Measurements from ENCODE around the gene FADD.

Gene FADD

DNA sequence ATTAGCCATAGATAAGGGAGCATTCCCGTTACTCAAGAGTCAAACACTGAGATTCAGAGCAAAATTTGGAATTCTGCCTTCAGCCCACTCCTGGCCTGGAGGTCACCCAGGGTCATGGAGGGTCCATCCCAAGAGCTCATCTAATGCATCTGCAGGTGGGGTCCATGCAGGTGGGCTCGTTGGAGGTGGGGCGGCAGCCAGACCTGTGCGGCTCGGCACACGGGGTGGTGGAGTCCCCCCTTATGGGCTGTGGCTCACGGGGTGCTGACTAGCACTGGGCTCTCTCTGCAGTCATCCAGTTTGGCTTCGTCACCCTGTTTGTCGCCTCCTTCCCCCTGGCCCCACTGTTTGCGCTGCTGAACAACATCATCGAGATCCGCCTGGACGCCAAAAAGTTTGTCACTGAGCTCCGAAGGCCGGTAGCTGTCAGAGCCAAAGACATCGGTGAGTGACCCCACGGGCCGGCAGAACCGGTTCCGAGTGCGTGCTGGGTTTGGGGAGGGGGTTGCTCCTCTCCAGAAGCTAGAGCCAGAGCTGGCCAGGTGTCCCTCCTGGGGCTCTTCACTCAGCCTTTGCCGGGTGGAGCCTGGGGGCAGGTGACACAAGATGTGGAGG, 32.4 kb upstream of the FADD start:
- Histone ChIP-seq H3K4me1 (ENCODE audit: insufficient read depth, low read length) (peaks cover 5% of the 10 kb centered on the region; the same call in 1 of the 2 replicates), H3K36me3 (ENCODE audit: insufficient read depth, low read length) (no peaks in the 10 kb centered on the region), H3K9ac (ENCODE audit: low read depth, low read length) (no peak overlapping the region), H3K9me3 (ENCODE audit: control insufficient read depth, insufficient read depth, low read length) (no peaks in the 10 kb centered on the region)

DNA sequence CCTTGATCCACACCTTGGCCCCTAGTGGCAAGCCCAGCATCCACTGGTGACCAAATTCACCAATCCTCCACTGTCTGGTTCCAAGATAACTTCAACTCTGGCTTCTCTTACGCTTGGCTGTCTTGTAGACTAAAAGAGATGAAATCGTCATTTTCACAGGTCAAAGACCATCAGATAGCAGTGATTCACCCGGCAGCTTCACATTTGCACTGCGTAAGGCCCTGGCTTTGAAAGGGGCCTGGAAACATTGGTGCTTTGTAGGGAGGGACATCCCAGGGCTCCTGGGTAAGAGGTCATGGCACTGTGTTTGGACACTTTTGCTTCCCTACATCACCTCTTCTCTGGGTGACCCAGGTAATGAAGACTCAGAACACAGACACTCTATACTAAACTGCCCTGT, 30.1 kb upstream of the FADD start:
- H3K36me3 ChIP-seq (ENCODE audit: insufficient read depth, low read length): no peaks in the 10 kb centered on the region
- H3K9me3 ChIP-seq (ENCODE audit: control insufficient read depth, insufficient read depth, low read length): no peaks in the 10 kb centered on the region
- no peak overlapping the region for H3K9ac ChIP-seq (ENCODE audit: low read depth, low read length)
- H3K4me1 ChIP-seq (ENCODE audit: insufficient read depth, low read length): peaks cover 5% of the 10 kb centered on the region; the same call in 1 of the 2 replicates

DNA sequence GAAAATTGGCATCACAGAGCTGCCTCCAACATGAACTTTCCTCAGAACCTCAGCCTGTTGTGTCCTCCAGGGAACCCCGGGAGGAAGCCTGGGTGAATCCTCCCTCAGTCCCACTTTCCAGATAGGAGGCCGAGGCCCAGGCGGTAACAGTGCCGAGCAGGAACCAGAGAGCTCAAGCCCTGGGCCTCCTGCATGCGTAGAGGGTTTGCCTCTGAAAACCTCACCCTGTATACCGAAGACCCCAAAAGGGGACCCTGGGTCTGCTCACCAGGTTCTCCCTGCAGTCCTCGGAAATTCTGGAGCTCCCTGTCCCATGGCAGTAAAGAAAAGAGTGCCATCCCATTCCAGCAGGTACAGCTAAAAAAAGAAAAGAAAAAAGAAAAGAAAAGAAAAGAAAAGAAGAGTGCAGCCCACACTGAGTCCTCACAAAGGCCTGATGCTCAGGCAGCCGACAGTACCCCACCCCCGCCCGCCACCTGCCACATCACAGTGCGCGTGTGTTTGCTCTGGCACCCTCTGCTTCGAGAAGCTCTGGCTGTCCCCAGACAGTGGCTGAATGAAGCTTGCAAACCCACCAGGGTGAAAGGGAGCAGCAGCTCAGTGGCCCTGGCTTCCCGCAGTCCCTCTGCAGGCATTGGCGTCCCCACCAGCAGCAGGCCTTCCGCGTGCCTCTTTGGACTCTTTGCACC, 28.4 kb upstream of the FADD start:
- H3K9ac ChIP-seq (ENCODE audit: low read depth, low read length): no peak overlapping the region
- H3K36me3 ChIP-seq (ENCODE audit: insufficient read depth, low read length): no peaks in the 10 kb centered on the region
- peaks cover 5% of the 10 kb centered on the region; the same call in 1 of the 2 replicates for H3K4me1 ChIP-seq (ENCODE audit: insufficient read depth, low read length)
- no peaks in the 10 kb centered on the region for H3K9me3 ChIP-seq (ENCODE audit: control insufficient read depth, insufficient read depth, low read length)

DNA sequence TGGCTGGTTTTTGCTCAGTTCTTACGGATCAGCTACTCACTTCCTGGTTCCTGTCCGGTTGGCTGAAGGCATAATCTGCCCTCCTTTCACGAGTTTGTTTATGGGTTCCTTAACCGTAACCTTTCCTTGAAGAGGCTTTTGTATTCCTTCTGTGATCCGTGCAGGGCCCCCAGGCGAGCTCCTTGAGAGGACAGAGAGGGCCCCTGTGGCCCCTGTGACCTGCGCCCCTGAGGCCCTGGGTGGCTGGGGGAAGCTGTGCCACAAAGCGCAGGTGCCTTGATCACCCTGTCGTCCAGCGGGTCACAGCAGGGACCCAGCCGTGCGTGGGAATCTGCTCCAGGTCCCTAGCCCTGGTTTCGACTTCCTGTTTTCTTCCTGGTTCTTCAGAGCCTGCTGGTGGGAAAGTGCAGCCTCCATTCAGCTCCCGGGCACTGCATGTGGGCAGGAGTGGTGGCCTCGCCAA, 27.8 kb upstream of the FADD start:
- H3K4me1 ChIP-seq (ENCODE audit: insufficient read depth, low read length): peaks cover 5% of the 10 kb centered on the region; the same call in 1 of the 2 replicates
- H3K9ac ChIP-seq (ENCODE audit: low read depth, low read length): no peak overlapping the region
- no peaks in the 10 kb centered on the region for H3K36me3 ChIP-seq (ENCODE audit: insufficient read depth, low read length)
- H3K9me3 ChIP-seq (ENCODE audit: control insufficient read depth, insufficient read depth, low read length): no peaks in the 10 kb centered on the region

DNA sequence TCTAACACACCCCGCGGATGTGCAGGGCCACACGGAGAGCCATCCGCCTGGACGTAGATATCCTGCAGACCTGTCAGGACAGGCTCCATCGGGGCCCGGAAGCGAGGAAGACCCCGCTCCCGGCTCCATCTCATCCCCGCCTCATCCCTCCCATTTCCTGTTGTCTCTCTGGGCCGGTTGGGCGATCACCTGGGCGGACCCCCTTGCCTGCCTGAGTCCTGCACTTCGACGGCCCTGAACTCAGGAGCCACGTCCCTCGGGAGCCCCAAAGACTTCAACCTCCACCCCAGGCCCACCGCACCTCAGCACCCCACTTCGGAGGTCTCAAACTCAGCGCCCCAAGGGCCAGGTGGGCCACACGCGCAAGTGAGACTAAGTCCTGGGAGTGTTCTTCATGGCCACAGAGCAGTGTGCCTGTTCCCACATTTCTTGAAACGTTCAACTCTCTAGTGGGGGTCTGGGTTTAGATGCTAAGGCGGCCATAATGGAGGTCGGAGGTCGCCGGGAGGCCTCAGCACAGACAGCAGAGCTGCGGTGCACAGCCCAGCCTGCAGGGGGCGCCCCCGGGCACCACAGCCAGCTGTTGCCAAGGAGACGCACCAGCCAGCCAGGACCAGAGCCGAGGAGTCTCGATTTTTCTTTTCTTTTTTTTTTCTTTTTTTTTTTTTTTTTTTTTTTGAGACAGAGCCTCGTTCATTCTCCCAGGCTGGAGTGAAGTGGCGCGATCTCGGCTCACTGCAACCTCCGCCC, 26.0 kb upstream of the FADD start:
- no peak overlapping the region for H3K9ac ChIP-seq (ENCODE audit: low read depth, low read length)
- no peaks in the 10 kb centered on the region for H3K9me3 ChIP-seq (ENCODE audit: control insufficient read depth, insufficient read depth, low read length)
- no peaks in the 10 kb centered on the region for H3K36me3 ChIP-seq (ENCODE audit: insufficient read depth, low read length)
- peaks cover 5% of the 10 kb centered on the region; the same call in 1 of the 2 replicates for H3K4me1 ChIP-seq (ENCODE audit: insufficient read depth, low read length)

DNA sequence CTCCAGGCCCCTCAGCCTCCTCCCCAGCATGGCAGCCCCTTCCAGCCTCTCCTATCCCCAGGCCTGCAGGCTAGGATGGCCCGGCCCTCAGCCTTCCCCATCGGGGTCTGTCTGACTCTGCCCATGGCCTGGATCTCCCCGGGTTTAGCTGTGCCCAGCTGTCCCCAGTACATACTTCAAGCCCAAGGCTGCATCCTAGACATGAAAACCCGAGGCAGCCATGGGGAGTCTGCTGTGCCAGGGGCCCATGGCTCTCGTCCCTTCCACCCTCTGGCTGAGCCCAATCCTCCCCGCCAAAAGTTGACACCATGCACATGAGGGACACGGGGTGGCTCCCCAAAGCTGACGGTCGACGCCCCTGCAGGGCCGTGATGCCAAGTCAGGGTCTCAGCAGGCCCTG, 22.2 kb upstream of the FADD start:
- no peaks in the 10 kb centered on the region for H3K36me3 ChIP-seq (ENCODE audit: insufficient read depth, low read length)
- H3K4me1 ChIP-seq (ENCODE audit: insufficient read depth, low read length): no peaks in the 10 kb centered on the region; the same call in 1 of the 2 replicates
- H3K9me3 ChIP-seq (ENCODE audit: control insufficient read depth, insufficient read depth, low read length): no peaks in the 10 kb centered on the region
- no peak overlapping the region for H3K9ac ChIP-seq (ENCODE audit: low read depth, low read length)

DNA sequence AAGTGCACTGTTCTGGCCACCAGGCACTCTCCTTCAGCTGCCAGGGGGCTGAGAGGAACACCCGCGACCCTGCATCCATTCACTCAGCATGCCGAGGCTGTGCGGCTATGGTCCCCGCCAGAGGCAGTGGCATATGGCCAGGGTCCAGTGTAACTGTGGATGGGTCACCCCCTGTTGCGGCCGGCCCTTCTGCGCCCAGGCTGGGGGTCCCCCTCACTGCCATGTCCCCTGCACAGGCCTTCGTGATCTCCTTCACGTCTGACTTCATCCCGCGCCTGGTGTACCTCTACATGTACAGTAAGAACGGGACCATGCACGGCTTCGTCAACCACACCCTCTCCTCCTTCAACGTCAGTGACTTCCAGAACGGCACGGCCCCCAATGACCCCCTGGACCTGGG, 20.8 kb upstream of the FADD start:
- no peaks in the 10 kb centered on the region for H3K9me3 ChIP-seq (ENCODE audit: control insufficient read depth, insufficient read depth, low read length)
- H3K36me3 ChIP-seq (ENCODE audit: insufficient read depth, low read length): no peaks in the 10 kb centered on the region
- no peak overlapping the region for H3K9ac ChIP-seq (ENCODE audit: low read depth, low read length)
- H3K4me1 ChIP-seq (ENCODE audit: insufficient read depth, low read length): no peaks in the 10 kb centered on the region; the same call in 1 of the 2 replicates

DNA sequence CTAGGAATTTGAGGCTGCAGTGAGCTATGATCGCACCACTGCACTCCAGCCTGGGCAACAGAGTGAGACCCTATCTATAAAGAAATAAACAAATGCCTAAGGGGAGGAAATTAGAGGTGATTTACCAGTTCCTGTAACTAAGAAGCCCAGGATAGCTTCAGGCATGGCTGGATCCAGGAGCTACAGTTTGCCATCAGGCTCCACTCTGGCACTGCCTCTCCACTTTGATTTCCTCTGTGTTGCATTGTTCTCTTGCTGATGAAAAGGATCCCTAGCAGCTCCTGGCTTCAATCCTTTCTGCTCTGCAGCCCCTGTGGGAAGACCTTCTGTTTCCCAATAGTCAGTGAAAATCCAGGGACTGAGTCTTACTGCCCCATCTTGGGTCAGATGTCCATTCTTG, 20.1 kb upstream of the FADD start:
- H3K9me3 ChIP-seq (ENCODE audit: control insufficient read depth, insufficient read depth, low read length): no peaks in the 10 kb centered on the region
- no peaks in the 10 kb centered on the region; the same call in 1 of the 2 replicates for H3K4me1 ChIP-seq (ENCODE audit: insufficient read depth, low read length)
- no peaks in the 10 kb centered on the region for H3K36me3 ChIP-seq (ENCODE audit: insufficient read depth, low read length)
- no peak overlapping the region for H3K9ac ChIP-seq (ENCODE audit: low read depth, low read length)

DNA sequence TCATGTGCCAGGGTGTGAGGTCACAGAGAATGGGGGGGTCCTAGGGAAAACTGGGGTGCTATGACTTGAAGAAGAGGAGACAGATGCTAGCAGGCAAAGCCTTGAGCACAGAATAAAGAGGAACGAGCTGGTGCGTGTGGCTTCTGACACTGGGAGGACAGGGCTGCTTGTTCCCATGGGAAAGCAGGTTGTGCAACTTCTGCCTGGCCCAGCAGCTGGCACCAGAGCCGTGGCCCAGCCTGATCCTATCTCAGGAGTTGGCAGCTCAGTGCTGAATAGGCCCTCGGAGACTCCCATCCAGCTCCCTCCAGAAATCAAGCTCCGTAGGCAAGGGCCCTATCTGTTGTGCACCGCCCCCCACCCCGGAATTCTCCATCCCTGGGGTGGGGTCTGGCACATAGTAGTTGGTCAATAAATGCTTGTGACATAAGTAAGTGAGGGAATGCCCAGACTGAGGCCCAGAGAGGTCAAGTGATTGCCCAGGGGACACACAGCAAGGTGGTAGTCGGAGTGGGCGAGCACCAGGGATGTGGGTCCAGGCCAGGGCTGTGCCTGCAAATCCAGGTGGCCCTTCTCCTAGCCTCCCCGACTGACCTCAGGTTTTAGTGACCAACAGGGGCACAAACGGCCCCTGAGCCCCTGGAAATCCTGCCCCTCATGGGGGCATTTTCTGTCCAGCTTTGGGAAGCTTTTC, 19.5 kb upstream of the FADD start:
- Histone ChIP-seq H3K9me3 (ENCODE audit: control insufficient read depth, insufficient read depth, low read length) (no peaks in the 10 kb centered on the region), H3K36me3 (ENCODE audit: insufficient read depth, low read length) (no peaks in the 10 kb centered on the region), H3K4me1 (ENCODE audit: insufficient read depth, low read length) (no peaks in the 10 kb centered on the region; the same call in 1 of the 2 replicates), H3K9ac (ENCODE audit: low read depth, low read length) (no peak overlapping the region)

DNA sequence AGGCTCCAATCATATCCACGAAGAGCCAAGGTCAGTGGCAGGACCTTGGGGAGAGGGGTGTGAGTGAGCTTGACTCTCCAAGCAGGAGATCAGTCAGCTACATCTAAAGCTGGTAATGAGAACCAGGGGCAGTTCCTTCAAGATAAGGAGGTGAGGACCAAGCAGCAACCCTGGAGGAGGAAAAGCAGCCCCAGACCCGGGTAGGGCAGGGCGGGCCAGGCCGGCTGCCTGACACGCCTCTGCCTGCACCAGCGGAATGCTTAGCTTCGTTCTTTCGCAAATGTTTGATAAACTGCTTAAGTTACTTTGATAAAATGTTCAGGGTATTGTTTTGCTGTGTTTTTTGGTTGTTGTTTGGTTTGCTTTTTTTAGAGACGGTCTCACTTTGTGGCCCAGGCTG, 18.7 kb upstream of the FADD start:
- Histone ChIP-seq H3K9ac (ENCODE audit: low read depth, low read length) (no peak overlapping the region), H3K9me3 (ENCODE audit: control insufficient read depth, insufficient read depth, low read length) (no peaks in the 10 kb centered on the region), H3K36me3 (ENCODE audit: insufficient read depth, low read length) (no peaks in the 10 kb centered on the region), H3K4me1 (ENCODE audit: insufficient read depth, low read length) (no peaks in the 10 kb centered on the region; the same call in 1 of the 2 replicates)

DNA sequence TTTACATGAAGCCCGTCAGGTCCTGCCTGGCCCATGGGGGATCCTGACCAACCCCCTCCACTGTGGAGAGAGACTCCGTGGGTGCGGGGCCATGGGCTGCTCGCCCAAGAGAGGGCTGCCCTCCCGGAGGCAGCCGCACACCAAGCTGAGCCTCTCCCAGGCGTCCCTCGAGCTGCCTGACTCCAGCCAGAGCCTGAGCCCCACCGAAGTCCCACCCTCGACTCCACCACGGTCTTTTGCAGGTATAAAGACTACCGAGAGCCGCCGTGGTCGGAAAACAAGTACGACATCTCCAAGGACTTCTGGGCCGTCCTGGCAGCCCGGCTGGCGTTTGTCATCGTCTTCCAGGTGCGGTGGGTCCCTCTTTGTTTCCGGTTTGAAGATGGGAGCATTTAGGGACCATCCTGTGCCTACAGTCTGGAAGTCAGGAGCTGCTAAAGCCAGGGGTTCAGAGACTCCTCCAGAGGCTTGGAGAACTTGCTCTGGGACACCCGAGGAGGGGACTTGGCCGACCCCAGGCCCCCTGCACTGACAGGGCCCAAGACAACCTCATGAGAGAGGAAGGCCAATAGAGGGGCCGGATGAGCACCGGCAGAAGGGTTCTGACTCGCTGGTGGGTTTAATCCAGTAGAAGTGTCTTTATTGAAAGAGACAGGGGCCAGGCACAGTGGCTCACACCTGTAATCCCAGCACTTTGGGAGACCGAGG, 17.6 kb upstream of the FADD start:
- Histone ChIP-seq H3K9ac (ENCODE audit: low read depth, low read length) (no peak overlapping the region), H3K9me3 (ENCODE audit: control insufficient read depth, insufficient read depth, low read length) (no peaks in the 10 kb centered on the region), H3K36me3 (ENCODE audit: insufficient read depth, low read length) (no peaks in the 10 kb centered on the region), H3K4me1 (ENCODE audit: insufficient read depth, low read length) (no peaks in the 10 kb centered on the region; the same call in 1 of the 2 replicates)

DNA sequence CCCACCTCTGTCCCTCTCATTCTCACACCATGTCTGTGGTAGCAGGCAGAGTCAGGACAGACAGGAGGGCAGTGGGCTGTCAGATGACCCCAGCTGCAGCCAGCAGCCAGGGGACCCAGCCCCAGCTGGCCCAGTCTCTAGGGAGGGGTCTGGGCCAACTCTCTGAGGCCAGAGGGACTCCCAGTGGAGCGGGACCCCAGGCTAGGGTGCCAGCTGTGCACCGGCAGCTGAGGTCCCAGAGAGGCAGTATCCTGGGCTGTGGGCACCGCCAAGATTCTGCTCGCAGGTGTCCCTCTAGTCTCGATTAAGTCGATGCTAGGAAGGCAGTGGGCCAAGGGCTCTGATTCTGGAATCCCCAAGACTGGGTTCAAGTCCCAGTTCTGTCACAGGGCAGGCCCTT, 16.7 kb upstream of the FADD start:
- Histone ChIP-seq H3K9ac (ENCODE audit: low read depth, low read length) (no peak overlapping the region), H3K9me3 (ENCODE audit: control insufficient read depth, insufficient read depth, low read length) (no peaks in the 10 kb centered on the region), H3K36me3 (ENCODE audit: insufficient read depth, low read length) (no peaks in the 10 kb centered on the region), H3K4me1 (ENCODE audit: insufficient read depth, low read length) (no peaks in the 10 kb centered on the region)

DNA sequence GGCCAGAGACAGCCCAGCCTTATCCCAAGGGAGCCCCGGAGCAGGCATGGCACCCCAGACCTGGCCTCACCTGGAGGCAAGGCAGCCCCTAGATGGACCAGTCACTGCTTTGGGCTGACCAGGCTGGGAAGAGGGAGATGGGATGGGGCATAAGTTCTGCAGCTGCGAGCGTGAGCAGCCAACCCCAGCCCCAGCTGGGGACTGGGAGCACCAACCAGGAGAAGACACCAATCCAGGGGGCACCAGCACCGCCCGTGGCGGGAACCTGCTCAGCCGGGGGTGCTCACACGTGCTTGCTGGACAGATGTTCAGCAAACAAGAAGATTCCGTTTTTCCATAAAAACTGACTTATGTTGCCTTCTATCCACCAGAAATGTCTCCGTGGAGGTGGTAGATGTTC, 16.2 kb upstream of the FADD start:
- H3K36me3 ChIP-seq (ENCODE audit: insufficient read depth, low read length): no peaks in the 10 kb centered on the region
- no peaks in the 10 kb centered on the region for H3K9me3 ChIP-seq (ENCODE audit: control insufficient read depth, insufficient read depth, low read length)
- no peak overlapping the region for H3K9ac ChIP-seq (ENCODE audit: low read depth, low read length)
- no peaks in the 10 kb centered on the region for H3K4me1 ChIP-seq (ENCODE audit: insufficient read depth, low read length)

DNA sequence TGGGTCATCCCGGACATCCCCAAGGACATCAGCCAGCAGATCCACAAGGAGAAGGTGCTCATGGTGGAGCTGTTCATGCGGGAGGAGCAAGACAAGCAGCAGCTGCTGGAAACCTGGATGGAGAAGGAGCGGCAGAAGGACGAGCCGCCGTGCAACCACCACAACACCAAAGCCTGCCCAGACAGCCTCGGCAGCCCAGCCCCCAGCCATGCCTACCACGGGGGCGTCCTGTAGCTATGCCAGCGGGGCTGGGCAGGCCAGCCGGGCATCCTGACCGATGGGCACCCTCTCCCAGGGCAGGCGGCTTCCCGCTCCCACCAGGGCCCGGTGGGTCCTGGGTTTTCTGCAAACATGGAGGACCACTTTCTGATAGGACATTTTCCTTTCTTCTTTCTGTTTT, 15.3 kb upstream of the FADD start:
- Histone ChIP-seq H3K9ac (ENCODE audit: low read depth, low read length) (no peak overlapping the region), H3K9me3 (ENCODE audit: control insufficient read depth, insufficient read depth, low read length) (no peaks in the 10 kb centered on the region), H3K36me3 (ENCODE audit: insufficient read depth, low read length) (no peaks in the 10 kb centered on the region), H3K4me1 (ENCODE audit: insufficient read depth, low read length) (no peaks in the 10 kb centered on the region)
